GM23338 (cell line): ENCODE measurements around the gene PITPNC1.

Experiments
- CREB1 ChIP-seq: fragments of 250-450 bp; sonication (Bioruptor Pico); IDR thresholded peaks from 2 replicates; pipeline ENCODE4 v1.5.0; 2020; ENCODE audit warnings: low read depth, mild to moderate bottlenecking, moderate library complexity
- CTCF ChIP-seq, 2 experiments: fragments of 200-600 bp in 1 of 2; sonication (generic) in 1 of 2; conservative IDR thresholded peaks; 2 replicates each; pipeline versions ENCODE4 v1.5.1 to v1.6.1; 2016 to 2017; ENCODE audit warnings: antibody characterized with exemption in 2 of 2, low read depth in 2 of 2, mild to moderate bottlenecking in 2 of 2, moderate library complexity in 1 of 2
- ETS1 ChIP-seq: IDR thresholded peaks from 2 replicates; pipeline ENCODE4 v1.6.1; 2016; ENCODE audit warnings: antibody characterized with exemption
- EZH2 ChIP-seq: fragments of 200-600 bp; sonication (generic); IDR thresholded peaks from one replicate; pipeline ENCODE4 v1.8.0; 2017; ENCODE audit warnings: antibody characterized with exemption, mild to moderate bottlenecking, low read depth; ENCODE audit not compliant: unreplicated experiment
- EZH2phosphoT487 ChIP-seq: fragments of 200-600 bp; sonication (generic); IDR thresholded peaks from one replicate; pipeline ENCODE4 v1.8.1; 2018; ENCODE audit warnings: antibody characterized with exemption; ENCODE audit not compliant: unreplicated experiment
- JUNB ChIP-seq: IDR thresholded peaks from one replicate; pipeline ENCODE4 v1.6.1; 2016; ENCODE audit warnings: antibody characterized with exemption; ENCODE audit not compliant: unreplicated experiment
- NANOG ChIP-seq: IDR thresholded peaks from 2 replicates; pipeline ENCODE4 v1.6.1; 2016; ENCODE audit warnings: antibody characterized with exemption, borderline replicate concordance
- POLR2AphosphoS5 ChIP-seq: IDR thresholded peaks from 2 replicates; pipeline ENCODE4 v1.6.1; 2016; ENCODE audit warnings: antibody characterized with exemption, low read depth
- REST ChIP-seq: IDR thresholded peaks from one replicate; pipeline ENCODE4 v1.6.1; 2018; ENCODE audit warnings: antibody characterized with exemption; ENCODE audit not compliant: unreplicated experiment
- ZNF114 ChIP-seq: fragments of 250-450 bp; sonication (Bioruptor Pico); IDR thresholded peaks from 2 replicates; pipeline ENCODE4 v1.5.0; 2020; ENCODE audit warnings: mild to moderate bottlenecking, moderate library complexity
- ZNF462 ChIP-seq: fragments of 250-450 bp; sonication (Bioruptor Pico); IDR thresholded peaks from 2 replicates; pipeline ENCODE4 v1.5.0; 2020; ENCODE audit warnings: mild to moderate bottlenecking, moderate library complexity

- TF ChIP-seq CTCF (conservative IDR thresholded peaks at IDR 0.05; ENCODE audit: low read depth in 2 of 2) (no peak), POLR2AphosphoS5 (no peak), NANOG (no peak), REST (no peak), CREB1 (CRISPR knock-in tag) (no peak), EZH2phosphoT487 (no peak), EZH2 (no peak), JUNB (no peak), ZNF462 (no peak), ETS1 (no peak), ZNF114 (CRISPR knock-in tag) (no peak)
Observed at GRCh38 chr17:67615736-67616135, 238.7 kb downstream of the PITPNC1 start.
